ENCODE results near the gene ATP5F1C. TPM values are rescaled to one million over a fixed set of nuclear protein-coding genes. Genes with fewer than 3 reads are reported as not detected.
A peak's percentile ranks its signal among the peaks of the same experiment; 100 is the strongest.

ATP5F1C gene
- total RNA-seq, 6 experiments from 2014 or later, result 298 to 340 (median 308) TPM

- H3K27ac Mint-ChIP-seq, result no peak overlapping the region
- H3K36me3 Mint-ChIP-seq (ENCODE audit: low read depth), result peaks cover 19% of the 10 kb centered on the region
- DNase-seq, result no peak
- H3K27me3 Mint-ChIP-seq (ENCODE audit: insufficient read depth), result peaks cover 3% of the 10 kb centered on the region; the same call in 1 of the 2 replicates
- peaks cover 27% of the 10 kb centered on the region for H3K9me3 Mint-ChIP-seq
- H3K4me1 Mint-ChIP-seq (ENCODE audit: low read depth), result peaks cover 28% of the 10 kb centered on the region
- TF ChIP-seq, protein P1, sequence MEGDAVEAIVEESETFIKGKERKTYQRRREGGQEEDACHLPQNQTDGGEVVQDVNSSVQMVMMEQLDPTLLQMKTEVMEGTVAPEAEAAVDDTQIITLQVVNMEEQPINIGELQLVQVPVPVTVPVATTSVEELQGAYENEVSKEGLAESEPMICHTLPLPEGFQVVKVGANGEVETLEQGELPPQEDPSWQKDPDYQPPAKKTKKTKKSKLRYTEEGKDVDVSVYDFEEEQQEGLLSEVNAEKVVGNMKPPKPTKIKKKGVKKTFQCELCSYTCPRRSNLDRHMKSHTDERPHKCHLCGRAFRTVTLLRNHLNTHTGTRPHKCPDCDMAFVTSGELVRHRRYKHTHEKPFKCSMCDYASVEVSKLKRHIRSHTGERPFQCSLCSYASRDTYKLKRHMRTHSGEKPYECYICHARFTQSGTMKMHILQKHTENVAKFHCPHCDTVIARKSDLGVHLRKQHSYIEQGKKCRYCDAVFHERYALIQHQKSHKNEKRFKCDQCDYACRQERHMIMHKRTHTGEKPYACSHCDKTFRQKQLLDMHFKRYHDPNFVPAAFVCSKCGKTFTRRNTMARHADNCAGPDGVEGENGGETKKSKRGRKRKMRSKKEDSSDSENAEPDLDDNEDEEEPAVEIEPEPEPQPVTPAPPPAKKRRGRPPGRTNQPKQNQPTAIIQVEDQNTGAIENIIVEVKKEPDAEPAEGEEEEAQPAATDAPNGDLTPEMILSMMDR (IDR thresholded peaks at IDR 0.05), result no peak
- H3K4me3 Mint-ChIP-seq, result peak overlapping the region; percentile 53; the same call in 1 of the 2 replicates
Observed at GRCh38 chr10:7857262-7857661, 69.3 kb downstream of the ATP5F1C start.

Other genes with a start within 250 kb of the ATP5F1C start
- not detected for gene ITIH5, start 121.2 kb upstream of the ATP5F1C start, total RNA-seq (2021; fragmentation: NEBNext Ultra II Directional; extraction: Animal tissue kit (Norgen Biotek cat#: 25700))
- not detected for gene ITIH2, start 84.9 kb upstream of the ATP5F1C start, total RNA-seq (2021; fragmentation: NEBNext Ultra II Directional; extraction: Animal tissue kit (Norgen Biotek cat#: 25700))
- 10 to 100 TPM; 12.8 to 16.1 (median 15.0) TPM for gene KIN, start 184 bp upstream of the ATP5F1C start, total RNA-seq (2021; fragmentation: NEBNext Ultra II Directional; extraction: Animal tissue kit (Norgen Biotek cat#: 25700))
- 10 to 100 TPM in 2 of 6 experiments, 1 to 10 TPM in 4; 8.1 to 11.3 (median 9.7) TPM for gene TAF3, start 30.3 kb downstream of the ATP5F1C start, total RNA-seq (2021; fragmentation: NEBNext Ultra II Directional; extraction: Animal tissue kit (Norgen Biotek cat#: 25700))